Dendritic cell treated with granulocyte-macrophage colony-stimulating factor and Interleukin-4, amounts not matched to agents 40 ng/mL and 50 ng/mL, for 4 days (primary cell): ENCODE data around the gene CCNB1IP1.
A peak's percentile ranks its signal among the peaks of the same experiment; 100 is the strongest.
"Not testable (repeated sequence)": the region's sequence is repeated elsewhere in the genome, so short reads cannot be mapped to it uniquely, and the experiment has no call there.

Source experiments
- H3K27ac Mint-ChIP-seq: one replicate; pipeline ENCODE4 v1.8.0; 2022; ENCODE audit warnings: mild to moderate bottlenecking, mixed read lengths
- H3K27me3 Mint-ChIP-seq: one replicate; pipeline ENCODE4 v1.8.0; 2022; ENCODE audit warnings: mild to moderate bottlenecking, mixed read lengths
- H3K36me3 Mint-ChIP-seq: one replicate; pipeline ENCODE4 v1.8.0; 2022; ENCODE audit warnings: low read depth, mixed read lengths
- H3K4me1 Mint-ChIP-seq: one replicate; pipeline ENCODE4 v1.8.0; 2022; ENCODE audit warnings: low read depth, mixed read lengths
- H3K4me3 Mint-ChIP-seq: one replicate; pipeline ENCODE4 v1.8.0; 2022; ENCODE audit warnings: mild to moderate bottlenecking, moderate library complexity, mixed read lengths
- H3K9me3 Mint-ChIP-seq: one replicate; pipeline ENCODE4 v1.8.0; 2022; ENCODE audit warnings: mixed read lengths
- intact Hi-C: fragments of 100-400 bp; cut with micrococcal nuclease; formaldehyde crosslinking; loops from one replicate; pipeline ENCODE4 v1.15.0; 2022

Gene CCNB1IP1

DNA sequence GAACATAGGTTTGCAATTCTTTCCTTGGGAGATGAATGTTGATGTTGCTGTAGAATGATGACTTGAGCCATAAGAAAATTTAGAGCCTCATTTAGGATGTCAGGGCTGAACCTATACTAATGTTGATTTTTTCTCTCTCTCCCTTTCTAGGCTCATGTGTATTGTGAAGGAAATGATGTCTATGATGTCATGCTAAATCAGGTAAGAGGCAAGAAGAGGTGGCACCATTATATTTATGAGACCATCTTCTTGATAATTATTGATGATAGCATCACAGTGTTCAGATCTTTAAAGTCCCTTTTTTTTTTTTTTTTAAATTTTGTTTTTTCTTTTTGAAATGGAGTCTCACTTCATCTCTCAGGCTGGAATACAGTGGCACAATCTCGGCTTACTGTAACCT, 13.6 kb upstream of the CCNB1IP1 start:
- intact Hi-C loops = loop anchor here (10.0 kb wide), 1 partner anchor 68 kb away; the partner anchor contains the start of gene TEP1

DNA sequence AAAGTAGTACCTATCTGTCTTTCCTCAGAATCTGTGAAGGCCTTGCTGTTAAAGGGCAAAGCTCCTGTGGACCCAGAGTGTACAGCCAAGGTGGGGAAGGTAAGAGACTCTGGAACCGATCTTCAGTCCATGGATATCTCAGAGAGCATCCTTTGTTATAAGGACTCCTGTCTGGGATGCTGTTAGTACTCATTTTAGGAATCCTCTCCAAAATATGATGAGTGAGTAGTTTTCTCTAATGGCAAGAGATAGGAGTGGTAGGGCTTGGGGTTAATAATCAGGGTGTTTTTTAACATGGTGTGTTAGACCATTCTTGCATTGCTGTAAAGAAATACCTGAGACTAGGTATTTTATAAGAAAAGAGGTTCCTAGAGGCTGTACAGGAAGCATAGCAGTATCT, 12.3 kb upstream of the CCNB1IP1 start:
- intact Hi-C loops = loop anchor here (10.0 kb wide), 1 partner anchor 69 kb away; the partner anchor contains the start of gene TEP1
- no peaks in the 10 kb centered on the region for H3K27me3 Mint-ChIP-seq
- H3K9me3 Mint-ChIP-seq = no peaks in the 10 kb centered on the region
- no peak overlapping the region for H3K27ac Mint-ChIP-seq
- peaks cover 49% of the 10 kb centered on the region for H3K36me3 Mint-ChIP-seq
- H3K4me1 Mint-ChIP-seq = peaks cover 7% of the 10 kb centered on the region
- H3K4me3 Mint-ChIP-seq = no peak overlapping the region

More for the DNA sequence above, 13.6 kb upstream of the CCNB1IP1 start:
- peaks cover 7% of the 10 kb centered on the region for H3K4me1 Mint-ChIP-seq
- no peaks in the 10 kb centered on the region for H3K9me3 Mint-ChIP-seq
- no peak overlapping the region for H3K4me3 Mint-ChIP-seq
- H3K27me3 Mint-ChIP-seq = no peaks in the 10 kb centered on the region
- peaks cover 60% of the 10 kb centered on the region for H3K36me3 Mint-ChIP-seq
- no peak overlapping the region for H3K27ac Mint-ChIP-seq

DNA sequence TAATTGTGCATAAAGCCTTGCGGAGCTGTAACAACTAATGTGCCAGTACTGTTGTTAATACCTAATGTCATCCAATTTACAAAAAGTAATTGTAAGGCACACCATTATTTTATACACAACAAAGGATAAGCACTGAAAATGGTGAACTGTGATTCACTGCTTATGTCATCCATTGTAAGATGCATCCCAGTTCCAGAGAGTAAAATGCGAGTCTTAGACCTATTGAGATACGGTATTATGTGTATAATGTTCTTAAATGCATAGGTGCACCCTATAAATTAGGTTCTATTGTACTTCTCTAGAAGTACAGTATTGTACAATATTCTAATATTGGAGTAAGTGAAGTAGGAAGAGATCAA, 10.8 kb upstream of the CCNB1IP1 start:
- intact Hi-C loops = loop anchor here (2.0 to 10.0 kb wide), 4 partner anchors 71 to 341 kb away; partner anchors contain the start of genes APEX1, OSGEP, RNASE4 and TEP1
- no peaks in the 10 kb centered on the region for H3K27me3 Mint-ChIP-seq

DNA sequence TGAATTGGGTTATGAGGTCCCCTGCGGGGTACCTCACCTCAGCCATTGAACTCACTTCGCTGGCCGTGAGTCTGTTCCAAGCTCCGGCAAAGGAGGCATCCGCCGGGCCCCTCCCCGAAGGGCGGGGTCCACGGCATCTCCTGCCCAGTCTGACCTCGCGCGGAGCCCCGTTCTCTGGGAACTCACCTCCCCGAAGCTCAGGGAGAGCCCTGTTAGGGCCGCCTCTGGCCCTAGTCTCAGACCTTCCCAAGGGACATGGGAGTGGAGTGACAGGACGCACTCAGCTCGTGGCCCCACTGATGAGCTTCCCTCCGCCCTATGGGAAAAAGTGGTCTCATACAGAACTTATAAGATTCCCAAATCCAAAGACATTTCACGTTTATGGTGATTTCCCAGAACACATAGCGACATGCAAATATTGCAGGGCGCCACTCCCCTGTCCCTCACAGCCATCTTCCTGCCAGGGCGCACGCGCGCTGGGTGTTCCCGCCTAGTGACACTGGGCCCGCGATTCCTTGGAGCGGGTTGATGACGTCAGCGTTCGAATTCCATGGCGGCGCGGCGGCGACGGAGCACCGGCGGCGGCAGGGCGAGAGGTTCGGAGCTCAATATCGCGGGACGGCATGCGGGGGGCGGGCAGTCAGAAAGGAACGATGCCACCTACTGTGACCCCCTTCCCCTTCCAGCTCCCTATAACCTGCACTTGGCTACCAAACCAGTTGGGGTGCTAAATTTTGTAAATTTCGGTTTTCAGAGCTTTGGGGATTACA, 10.2 kb upstream of the CCNB1IP1 start, which contains the start of gene PARP2:
TSS of gene PARP2 (plus strand) at position 544 of the 770 bp plus-strand sequence. CDS start at position 551, 7 bp downstream.
- Mint-ChIP-seq H3K36me3 (peaks cover 30% of the 10 kb centered on the region), H3K27me3 (no peaks in the 10 kb centered on the region), H3K27ac (peak within 1 kb of the TSS; percentile 92), H3K4me3 (peak within 1 kb of the TSS; percentile 82), H3K4me1 (peaks cover 7% of the 10 kb centered on the region), H3K9me3 (no peaks in the 10 kb centered on the region)
- intact Hi-C loops = loop anchor here (2.0 to 10.0 kb wide), 4 partner anchors 72 to 342 kb away; partner anchors contain the start of genes APEX1, OSGEP, RNASE4 and TEP1

More for the DNA sequence above, 10.8 kb upstream of the CCNB1IP1 start:
- Mint-ChIP-seq H3K9me3 (no peaks in the 10 kb centered on the region), H3K4me3 (peak overlapping the region; percentile 82), H3K27ac (peak overlapping the region; percentile 92), H3K4me1 (peaks cover 7% of the 10 kb centered on the region), H3K36me3 (peaks cover 35% of the 10 kb centered on the region)

DNA sequence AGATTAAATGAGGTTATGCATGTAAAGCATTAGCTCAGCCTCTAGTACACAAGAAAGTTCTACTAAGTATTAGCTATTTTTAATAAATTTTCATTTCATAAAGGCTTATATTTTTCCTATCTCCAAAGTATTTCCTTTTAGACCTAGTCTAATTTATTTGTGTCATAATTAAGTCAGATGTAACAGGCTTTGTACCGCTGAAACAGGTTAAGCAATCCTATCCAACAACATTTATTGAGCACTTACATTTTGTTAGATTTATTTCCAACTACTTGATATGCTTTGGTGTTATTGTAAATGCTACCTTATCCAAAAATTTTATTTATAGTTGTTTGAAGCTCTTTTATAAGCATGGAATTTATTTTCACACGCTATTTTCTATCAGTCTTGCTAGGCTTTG, 8.6 kb upstream of the CCNB1IP1 start:
- no peak overlapping the region for H3K4me3 Mint-ChIP-seq

DNA sequence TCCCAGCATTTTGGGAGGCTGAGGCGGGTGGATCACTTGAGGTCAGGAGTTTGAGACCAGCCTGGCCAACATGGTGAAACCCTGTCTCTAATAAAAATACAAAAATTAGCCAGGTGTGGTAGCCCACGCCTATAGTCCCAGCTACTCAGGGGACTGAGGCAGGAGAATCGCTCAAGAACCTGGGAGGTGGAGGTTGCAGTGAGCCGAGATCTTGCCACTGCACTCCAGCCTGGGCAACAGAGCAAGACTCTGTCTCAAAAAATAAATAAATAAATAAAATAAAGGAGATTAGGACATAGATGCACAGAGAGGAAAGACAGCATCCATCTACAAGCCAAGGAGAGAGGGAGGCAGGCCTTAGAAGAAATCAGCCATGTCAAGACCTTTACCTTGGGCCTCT, 8.0 kb upstream of the CCNB1IP1 start:
- not testable (repeated sequence) for H3K4me1 Mint-ChIP-seq, H3K27ac Mint-ChIP-seq, H3K4me3 Mint-ChIP-seq, H3K27me3 Mint-ChIP-seq, H3K9me3 Mint-ChIP-seq
- intact Hi-C loops = loop anchor here (5.0 to 10.0 kb wide), 2 partner anchors 74 to 271 kb away; partner anchors contain the start of gene TEP1
- peaks cover 12% of the 10 kb centered on the region for H3K36me3 Mint-ChIP-seq

More for the DNA sequence above, 8.6 kb upstream of the CCNB1IP1 start:
- Mint-ChIP-seq H3K9me3 (no peaks in the 10 kb centered on the region), H3K27ac (peak overlapping the region; percentile 92), H3K4me1 (peaks cover 7% of the 10 kb centered on the region), H3K27me3 (peaks cover 5% of the 10 kb centered on the region), H3K36me3 (peaks cover 16% of the 10 kb centered on the region)
- intact Hi-C loops = loop anchor here (2.0 to 10.0 kb wide), 4 partner anchors 73 to 343 kb away; partner anchors contain the start of genes APEX1, OSGEP, RNASE4 and TEP1

DNA sequence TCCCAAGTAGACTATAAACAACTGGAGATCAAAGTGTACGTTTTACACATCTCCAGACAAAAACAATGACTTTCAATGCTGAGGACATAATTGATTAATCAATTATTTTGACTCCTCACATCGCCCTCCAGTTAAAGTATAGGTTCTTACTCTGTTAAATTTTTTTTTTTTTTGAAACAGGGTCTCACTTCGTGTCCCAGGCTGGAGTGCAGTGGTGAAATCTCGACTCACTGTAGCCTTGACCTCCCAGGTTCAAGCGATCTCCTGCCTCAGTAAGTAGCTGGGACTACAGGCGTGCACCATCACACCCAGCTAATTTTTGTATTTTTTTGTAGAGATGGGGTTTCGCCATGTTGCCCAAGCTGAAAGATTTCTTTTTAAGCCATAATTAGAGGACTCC, 938 bp upstream of the CCNB1IP1 start:
- Mint-ChIP-seq H3K27ac (no peak overlapping the region), H3K36me3 (peaks cover 7% of the 10 kb centered on the region), H3K4me1 (peaks cover 19% of the 10 kb centered on the region), H3K4me3 (no peak overlapping the region), H3K27me3 (peaks cover 5% of the 10 kb centered on the region), H3K9me3 (no peaks in the 10 kb centered on the region)
- intact Hi-C loops = no loop called here

DNA sequence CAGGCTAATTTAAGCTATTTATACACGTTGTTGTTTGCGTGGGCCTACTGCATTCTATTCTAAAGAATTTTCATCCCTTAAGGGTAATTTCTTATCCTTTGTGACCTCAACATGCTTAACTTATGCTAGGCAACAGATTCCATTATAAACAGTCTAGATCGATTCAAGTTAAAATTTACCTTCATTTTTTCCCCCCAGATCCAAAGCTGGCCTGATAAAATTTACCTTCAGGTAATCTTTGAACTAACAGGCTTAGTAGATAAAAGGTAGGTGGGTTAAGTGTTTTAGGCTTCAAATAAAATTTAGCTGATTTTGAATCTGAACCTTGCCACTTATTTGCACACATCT, 389 bp upstream of the CCNB1IP1 start:
- H3K4me1 Mint-ChIP-seq = peaks cover 19% of the 10 kb centered on the region
- peaks cover 7% of the 10 kb centered on the region for H3K36me3 Mint-ChIP-seq
- H3K27ac Mint-ChIP-seq = peak overlapping the region; percentile 83
- intact Hi-C loops = no loop called here
- no peaks in the 10 kb centered on the region for H3K9me3 Mint-ChIP-seq
- H3K27me3 Mint-ChIP-seq = peaks cover 5% of the 10 kb centered on the region
- H3K4me3 Mint-ChIP-seq = peak overlapping the region; percentile 90

DNA sequence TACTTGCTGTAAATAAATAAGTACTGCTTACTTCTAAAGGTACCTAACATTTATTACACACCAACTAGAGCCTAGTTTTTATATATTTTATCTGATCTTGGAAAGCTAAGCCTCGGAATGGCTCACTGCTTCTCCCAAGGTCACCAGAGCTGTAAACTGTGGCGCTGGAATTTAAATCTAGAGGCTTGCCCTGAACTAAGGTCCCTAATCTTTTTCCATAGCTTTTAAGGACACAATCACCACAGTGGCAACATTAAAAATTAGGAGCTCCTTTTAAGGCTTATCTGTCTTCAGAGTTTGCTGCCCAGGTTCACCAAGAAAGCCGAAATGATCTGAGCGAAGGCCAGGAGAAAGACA, 670 bp downstream of the CCNB1IP1 start:
- H3K36me3 Mint-ChIP-seq = peaks cover 7% of the 10 kb centered on the region
- H3K27me3 Mint-ChIP-seq = no peaks in the 10 kb centered on the region
- H3K4me3 Mint-ChIP-seq = peak overlapping the region; percentile 90
- H3K4me1 Mint-ChIP-seq = peaks cover 23% of the 10 kb centered on the region
- H3K27ac Mint-ChIP-seq = peak overlapping the region; percentile 83
- intact Hi-C loops = no loop called here
- no peaks in the 10 kb centered on the region for H3K9me3 Mint-ChIP-seq

DNA sequence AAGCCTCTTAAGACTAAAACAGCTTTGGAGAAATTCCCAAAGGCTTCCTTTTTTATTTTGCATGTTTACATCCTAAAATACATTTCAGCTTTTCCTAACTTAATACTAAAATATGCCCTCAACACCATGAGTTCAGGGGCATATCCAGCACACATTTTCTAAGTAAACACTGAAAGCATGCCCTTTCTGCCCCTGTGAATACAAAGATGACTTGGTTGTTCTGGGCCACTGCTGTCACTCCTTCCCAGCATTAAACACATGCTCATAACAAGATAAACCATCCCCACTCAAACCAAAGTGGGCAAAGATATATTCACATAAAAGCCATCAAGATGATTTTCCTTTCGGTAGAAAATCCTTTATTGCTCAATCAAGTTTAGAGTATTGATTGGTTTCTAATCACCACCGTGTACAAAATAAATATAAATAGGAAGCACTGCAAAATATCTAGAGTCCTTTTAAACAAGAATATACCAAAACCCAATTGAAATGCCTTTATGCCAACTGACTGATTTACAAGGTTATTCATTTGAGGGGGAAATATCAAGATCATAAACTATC, 1.9 kb downstream of the CCNB1IP1 start:
- Mint-ChIP-seq H3K4me3 (no peak overlapping the region), H3K27me3 (no peaks in the 10 kb centered on the region), H3K9me3 (no peaks in the 10 kb centered on the region), H3K27ac (peak overlapping the region; percentile 10), H3K36me3 (peaks cover 7% of the 10 kb centered on the region), H3K4me1 (peaks cover 25% of the 10 kb centered on the region)
- intact Hi-C loops = no loop called here

DNA sequence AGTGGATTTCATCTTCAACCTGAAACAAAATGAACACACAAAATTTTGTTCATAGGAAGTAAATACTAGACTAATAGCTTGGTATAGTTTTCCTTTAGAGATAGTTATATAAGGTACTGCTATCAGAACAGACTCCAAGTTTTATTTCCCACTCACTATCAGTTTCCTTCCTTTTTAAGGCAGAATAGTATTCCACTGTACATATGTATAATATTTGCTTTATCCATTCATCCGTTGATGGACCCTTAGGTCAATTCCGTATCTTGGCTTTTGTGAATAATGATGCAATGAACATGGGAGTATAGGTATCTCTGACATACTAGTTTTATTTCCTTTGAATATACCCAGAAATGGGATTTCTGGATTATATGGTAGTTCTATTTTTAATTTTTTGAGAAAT, 3.7 kb downstream of the CCNB1IP1 start:
- Mint-ChIP-seq H3K9me3 (no peaks in the 10 kb centered on the region), H3K4me1 (peaks cover 25% of the 10 kb centered on the region), H3K27me3 (no peaks in the 10 kb centered on the region), H3K36me3 (peaks cover 19% of the 10 kb centered on the region), H3K27ac (no peak overlapping the region), H3K4me3 (no peak overlapping the region)
- intact Hi-C loops = loop anchor here (5.0 kb wide), 1 partner anchor 353 kb away; the partner anchor contains the start of gene RNASE4

DNA sequence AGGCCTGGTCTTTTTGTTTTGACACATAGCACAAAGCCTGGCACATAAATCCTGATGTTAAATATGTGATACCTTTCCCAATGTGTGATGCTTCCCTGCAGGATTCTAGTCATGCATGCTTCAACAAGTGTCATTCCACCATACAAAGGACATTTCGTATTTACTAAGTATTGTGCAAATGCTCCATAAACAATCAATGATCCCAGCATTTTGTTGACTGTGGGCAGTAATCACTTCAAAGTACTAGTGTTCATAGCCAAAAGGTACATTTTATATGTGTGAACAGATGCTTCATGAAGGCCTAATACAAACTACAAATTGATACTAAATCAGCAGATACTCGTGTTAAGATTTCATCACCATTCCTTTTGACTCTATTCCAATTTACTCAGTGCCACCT, 4.4 kb downstream of the CCNB1IP1 start:
- intact Hi-C loops = loop anchor here (5.0 kb wide), 1 partner anchor 354 kb away; the partner anchor contains the start of gene RNASE4
- H3K36me3 Mint-ChIP-seq = peaks cover 21% of the 10 kb centered on the region
- H3K27me3 Mint-ChIP-seq = no peaks in the 10 kb centered on the region
- H3K4me1 Mint-ChIP-seq = peaks cover 25% of the 10 kb centered on the region
- H3K9me3 Mint-ChIP-seq = no peaks in the 10 kb centered on the region
- H3K4me3 Mint-ChIP-seq = no peak overlapping the region
- H3K27ac Mint-ChIP-seq = no peak overlapping the region

DNA sequence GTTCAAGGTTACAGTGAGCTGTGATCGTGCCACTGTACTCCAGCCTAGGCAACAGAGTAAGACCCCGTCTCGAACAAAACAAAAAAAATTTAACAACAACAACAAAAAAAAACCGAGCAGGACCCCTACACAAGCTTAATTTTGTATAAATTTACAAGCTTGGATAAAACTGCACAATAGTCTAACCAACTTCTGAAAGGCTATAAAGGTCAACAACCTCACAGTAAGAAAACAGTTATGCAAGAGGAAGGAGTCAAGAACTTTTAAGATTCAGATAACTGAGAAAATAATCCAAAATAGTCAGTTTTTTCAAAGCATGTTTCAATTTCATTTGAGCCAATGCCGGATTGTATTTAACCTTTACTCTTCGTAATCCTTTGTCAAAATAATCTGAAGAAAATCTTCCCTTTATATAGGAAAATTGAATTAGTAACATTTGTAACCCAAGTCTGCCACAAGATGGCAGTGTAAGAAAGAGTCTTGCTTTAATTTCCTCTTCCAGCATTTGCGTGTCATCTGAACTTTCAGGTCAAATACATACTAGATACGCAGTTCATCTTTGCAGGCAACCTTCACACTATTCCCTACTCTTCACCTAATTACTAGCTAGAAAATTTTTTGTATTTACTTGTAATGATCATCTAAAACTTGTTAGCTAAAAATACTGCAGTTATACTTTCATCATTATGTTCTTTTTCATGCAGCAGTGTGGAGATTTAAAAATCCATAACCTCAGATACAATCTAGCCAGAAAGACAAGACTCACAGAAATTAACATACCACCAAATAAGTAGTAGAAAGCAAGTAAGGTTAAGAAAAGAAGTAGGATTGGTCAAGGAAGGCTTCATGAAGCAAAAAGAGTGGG, 5.8 kb downstream of the CCNB1IP1 start:
- intact Hi-C loops = loop anchor here (1.0 to 5.0 kb wide), 2 partner anchors 282 to 355 kb away; partner anchors contain the start of gene RNASE4
- Mint-ChIP-seq H3K27ac (no peak overlapping the region), H3K27me3 (no peaks in the 10 kb centered on the region), H3K4me1 (peaks cover 15% of the 10 kb centered on the region), H3K36me3 (peaks cover 26% of the 10 kb centered on the region), H3K9me3 (no peaks in the 10 kb centered on the region), H3K4me3 (no peak overlapping the region)
